Fibroblast of villous mesenchyme (primary cell): Measurements from ENCODE around the gene LKAAEAR1. TPM values are rescaled to one million over a fixed set of nuclear protein-coding genes. Genes with fewer than 3 reads are reported as not detected.

Source experiments
- DNase-seq: peaks from one replicate; pipeline ENCODE4 v3.0.0-alpha.2; 2010; ENCODE audit warnings: low read depth
- H3K4me3 ChIP-seq: 2 replicates; pipeline ENCODE4 v1.5.1; 2011; ENCODE audit warnings: low read depth, mild to moderate bottlenecking, low read length
- total RNA-seq: library from RNA; depleted of rRNA; stranded (reverse); fragments of >200 nt; gene quantifications from 2 replicates; pipeline ENCODE4 v1.2.3, GENCODE V29; 2012
- TF ChIP-seq, protein P1 (sequence below): IDR thresholded peaks from 2 replicates; pipeline ENCODE4 v1.5.1; 2012; ENCODE audit warnings: low read depth, mild to moderate bottlenecking, low read length; ENCODE audit not compliant: insufficient read depth

LKAAEAR1 gene
- total RNA-seq, 1 donor, result not detected

DNA sequence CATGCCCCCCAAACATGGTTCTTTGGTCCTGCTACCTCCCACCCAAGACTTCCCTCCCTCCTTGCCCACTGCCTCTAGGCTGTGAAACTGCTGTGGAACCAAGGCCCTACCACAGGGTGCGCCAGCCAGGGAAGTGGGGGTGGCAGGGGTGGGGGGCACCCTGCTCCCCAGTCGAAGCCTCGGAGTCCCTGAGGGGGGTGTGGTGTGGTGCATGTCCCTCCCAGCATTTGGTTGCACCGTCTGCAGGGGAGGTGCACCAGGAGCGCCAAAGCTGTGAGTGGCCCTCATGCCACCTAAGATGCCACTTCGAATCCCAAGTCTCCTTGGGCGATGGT is 6.7 kb downstream of the LKAAEAR1 start:
- no peak for DNase-seq
- TF ChIP-seq, protein P1, sequence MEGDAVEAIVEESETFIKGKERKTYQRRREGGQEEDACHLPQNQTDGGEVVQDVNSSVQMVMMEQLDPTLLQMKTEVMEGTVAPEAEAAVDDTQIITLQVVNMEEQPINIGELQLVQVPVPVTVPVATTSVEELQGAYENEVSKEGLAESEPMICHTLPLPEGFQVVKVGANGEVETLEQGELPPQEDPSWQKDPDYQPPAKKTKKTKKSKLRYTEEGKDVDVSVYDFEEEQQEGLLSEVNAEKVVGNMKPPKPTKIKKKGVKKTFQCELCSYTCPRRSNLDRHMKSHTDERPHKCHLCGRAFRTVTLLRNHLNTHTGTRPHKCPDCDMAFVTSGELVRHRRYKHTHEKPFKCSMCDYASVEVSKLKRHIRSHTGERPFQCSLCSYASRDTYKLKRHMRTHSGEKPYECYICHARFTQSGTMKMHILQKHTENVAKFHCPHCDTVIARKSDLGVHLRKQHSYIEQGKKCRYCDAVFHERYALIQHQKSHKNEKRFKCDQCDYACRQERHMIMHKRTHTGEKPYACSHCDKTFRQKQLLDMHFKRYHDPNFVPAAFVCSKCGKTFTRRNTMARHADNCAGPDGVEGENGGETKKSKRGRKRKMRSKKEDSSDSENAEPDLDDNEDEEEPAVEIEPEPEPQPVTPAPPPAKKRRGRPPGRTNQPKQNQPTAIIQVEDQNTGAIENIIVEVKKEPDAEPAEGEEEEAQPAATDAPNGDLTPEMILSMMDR, result no peak

GRCh38 chr20:64077094-64077493 is 7.1 kb downstream of the LKAAEAR1 start:
- no peak overlapping the region for H3K4me3 ChIP-seq
- TF ChIP-seq, protein P1, result no peak
- no peak for DNase-seq

More for the DNA sequence above, 6.7 kb downstream of the LKAAEAR1 start:
- no peak overlapping the region for H3K4me3 ChIP-seq

DNA sequence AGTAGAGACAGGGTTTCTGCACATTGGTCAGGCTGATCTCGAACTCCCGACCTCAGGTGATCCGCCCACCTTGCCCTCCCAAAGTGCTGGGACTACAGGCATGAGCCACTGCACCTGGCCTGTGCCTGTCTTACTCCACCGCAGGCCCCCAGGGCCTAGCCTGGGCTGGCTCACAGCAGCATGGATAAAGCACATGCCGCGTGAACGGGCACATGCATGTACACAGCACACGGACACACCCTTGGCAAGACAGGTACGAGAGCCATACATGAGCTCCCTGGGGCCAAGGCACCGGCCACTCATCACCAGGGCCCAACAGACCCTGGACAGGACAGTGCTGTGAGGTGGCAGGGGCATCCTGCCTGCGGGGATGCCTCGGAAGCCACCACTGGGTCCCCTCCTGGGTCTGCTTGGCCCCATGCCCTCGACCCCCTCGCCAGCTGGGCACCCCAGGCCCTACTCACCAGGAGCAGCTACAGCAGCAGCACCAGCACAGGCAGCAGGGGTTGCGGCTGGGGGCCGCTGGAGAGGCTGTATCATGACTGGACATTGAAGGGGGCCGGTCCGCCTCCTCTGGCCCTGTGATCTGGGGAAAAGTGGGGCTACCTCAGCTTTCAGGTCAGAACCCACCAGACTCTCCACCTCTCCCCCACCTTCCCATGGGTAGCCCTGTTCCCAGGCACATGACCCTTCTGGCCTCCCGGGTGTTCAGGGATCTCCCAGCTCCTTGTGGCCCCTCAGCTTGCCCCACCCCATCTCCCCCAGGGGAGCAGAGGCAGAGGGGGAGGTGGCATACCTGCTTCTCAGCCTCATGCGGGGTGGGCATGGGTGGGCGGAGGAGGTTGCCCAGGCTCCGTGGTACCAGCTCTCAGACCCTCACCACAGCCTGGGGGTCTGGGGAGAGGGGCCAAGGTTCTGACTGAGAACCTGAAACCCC is 7.9 kb downstream of the LKAAEAR1 start:
- TF ChIP-seq, protein P1, result no peak
- DNase-seq, result no peak
- no peak overlapping the region for H3K4me3 ChIP-seq

DNA sequence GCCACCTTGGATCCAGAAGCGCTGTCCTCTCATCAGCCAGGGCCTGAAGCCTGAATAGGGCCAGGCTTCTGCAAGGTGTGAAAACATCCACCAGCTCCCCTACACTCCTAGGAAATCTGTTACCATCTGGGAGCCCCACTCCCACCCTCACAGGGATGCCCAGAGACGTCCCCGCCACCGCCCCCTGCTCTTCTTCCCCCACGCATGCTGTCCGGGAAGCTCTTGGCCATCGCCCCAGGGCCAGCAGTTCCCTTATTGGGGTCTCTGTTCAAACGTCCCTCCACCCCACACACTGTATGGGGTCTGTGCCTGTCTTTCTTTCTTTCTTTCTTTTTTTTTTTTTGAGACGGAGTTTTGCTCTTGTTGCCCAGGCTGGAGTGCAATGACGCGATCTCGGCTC is 8.6 kb downstream of the LKAAEAR1 start:
- H3K4me3 ChIP-seq, result no peak overlapping the region
- TF ChIP-seq, protein P1, result no peak
- DNase-seq, result no peak

DNA sequence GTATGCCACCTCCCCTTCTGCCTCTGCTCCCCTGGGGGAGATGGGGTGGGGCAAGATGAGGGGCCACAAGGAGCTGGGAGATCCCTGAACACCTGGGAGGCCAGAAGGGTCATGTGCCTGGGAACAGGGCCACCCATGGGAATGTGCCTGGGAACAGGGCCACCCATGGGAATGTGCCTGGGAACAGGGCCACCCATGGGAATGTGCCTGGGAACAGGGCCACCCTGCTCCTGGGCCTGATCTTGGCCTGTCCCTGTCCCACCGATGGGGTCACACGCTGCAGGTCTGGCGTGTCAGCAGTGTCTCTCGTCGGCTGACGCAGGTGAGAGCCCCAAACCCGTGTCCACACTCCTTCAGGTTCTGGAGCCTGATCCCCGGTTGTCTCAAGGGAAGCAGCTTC is 9.2 kb downstream of the LKAAEAR1 start:
- TF ChIP-seq, protein P1, result no peak
- no peak for DNase-seq
- H3K4me3 ChIP-seq, result no peak overlapping the region

GRCh38 chr20:64074184-64074789 is 9.9 kb downstream of the LKAAEAR1 start:
- TF ChIP-seq, protein P1, result no peak
- no peak for DNase-seq
- no peak overlapping the region for H3K4me3 ChIP-seq
